H54 (cell line): Measurements from ENCODE around the gene ART4.

Source experiments
- DNase-seq: peaks from one replicate; pipeline ENCODE4 v3.0.0; 2011; ENCODE audit warnings: low spot score, mixed read lengths; ENCODE audit not compliant: insufficient read length
- FAIRE-seq: peaks from 3 replicates; lab custom pipeline; 2011; peaks lifted over from hg19 to GRCh38; lab: Jason Lieb, UNC
- POLR2A ChIP-seq: IDR thresholded peaks from 2 replicates; pipeline ENCODE4 v1.6.1; 2011; ENCODE audit warnings: low read depth, mild to moderate bottlenecking, low read length

Gene ART4

DNA sequence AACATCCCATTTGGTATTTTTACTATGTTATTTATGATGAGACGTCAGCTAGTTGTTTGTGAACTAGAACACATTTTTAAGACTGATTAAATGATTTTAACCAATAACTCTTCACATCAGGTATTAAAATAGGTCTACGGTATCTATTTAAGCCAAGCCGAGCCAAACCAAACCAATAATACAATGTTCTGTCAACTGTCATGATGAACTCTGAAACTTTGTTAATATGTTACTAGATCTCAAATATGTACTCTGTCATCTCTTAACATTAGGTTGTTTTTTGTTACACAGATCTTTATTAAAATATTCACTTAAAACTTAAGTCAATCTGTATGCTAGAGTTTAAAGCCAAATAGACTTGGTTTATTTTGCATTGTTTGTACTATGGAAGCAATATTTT lies 1.0 kb downstream of the ART4 start:
- TF ChIP-seq POLR2A = no peak
- DNase-seq (no peak), FAIRE-seq (no peak)

DNA sequence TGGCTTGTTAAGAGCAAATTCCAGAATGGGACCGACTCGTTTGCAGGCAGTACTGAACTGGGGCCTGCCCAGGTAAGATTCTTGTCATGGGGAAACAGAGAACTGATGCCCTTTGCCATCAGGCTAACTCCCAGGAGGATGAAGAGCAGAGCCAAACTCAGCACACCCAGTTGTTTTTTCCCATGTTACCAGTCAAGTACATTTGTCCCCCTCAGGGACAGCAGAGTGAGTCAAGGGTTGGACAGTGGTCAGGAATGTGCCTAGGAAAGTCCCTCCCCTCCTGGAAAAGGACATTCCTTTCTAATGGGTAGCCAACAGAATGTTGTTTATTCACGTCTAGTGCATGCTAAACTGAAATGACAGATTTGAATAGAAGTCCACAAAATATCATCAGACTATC lies 1.6 kb downstream of the ART4 start:
- TF ChIP-seq POLR2A = no peak
- DNase-seq (peak; percentile 19), FAIRE-seq (peak; percentile 92)

DNA sequence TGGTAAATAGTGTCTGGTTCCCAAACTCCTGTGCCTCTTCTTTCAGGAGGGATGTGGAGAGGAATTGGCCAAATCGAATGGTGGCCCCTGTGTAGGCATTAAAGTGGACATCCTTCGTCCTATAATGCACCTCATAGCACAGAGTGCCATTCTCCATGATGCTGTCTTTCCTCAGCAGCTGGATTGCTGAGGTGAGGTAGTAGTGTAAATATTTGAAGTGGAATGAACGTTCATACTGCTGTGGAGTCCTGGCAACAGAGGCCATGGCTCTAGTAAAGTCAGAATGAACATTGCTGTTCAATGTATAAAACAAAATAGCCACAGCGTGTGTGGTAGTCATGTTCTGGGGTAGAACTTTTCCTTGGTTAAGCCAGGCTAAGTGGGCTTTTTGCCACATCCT lies 2.7 kb downstream of the ART4 start:
- DNase-seq (no peak), FAIRE-seq (no peak)
- no peak for TF ChIP-seq POLR2A

DNA sequence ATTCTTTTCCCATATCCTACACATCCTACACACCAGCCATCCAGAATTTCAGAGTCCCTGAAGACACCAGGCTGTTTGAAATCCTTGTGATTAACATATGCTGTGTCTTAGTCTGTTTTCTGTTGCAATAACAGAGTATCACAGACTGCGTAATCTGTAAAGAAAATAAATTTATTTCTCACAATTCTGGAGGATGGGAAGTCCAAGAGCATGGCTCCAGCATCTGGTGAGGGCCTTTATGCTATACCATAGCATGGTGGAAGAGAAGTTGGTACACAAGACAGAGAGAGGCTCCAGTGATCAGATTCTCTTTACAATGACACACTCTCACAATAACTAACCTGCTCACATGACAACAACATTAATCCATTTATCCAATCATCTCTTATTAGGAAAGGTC lies 4.1 kb downstream of the ART4 start:
- FAIRE-seq (no peak), DNase-seq (no peak)
- no peak for TF ChIP-seq POLR2A

- DNase-seq = no peak
- no peak for TF ChIP-seq POLR2A
- FAIRE-seq = peak; percentile 96
Observed at GRCh38 chr12:14836336-14837210, 6.8 kb downstream of the ART4 start.

DNA sequence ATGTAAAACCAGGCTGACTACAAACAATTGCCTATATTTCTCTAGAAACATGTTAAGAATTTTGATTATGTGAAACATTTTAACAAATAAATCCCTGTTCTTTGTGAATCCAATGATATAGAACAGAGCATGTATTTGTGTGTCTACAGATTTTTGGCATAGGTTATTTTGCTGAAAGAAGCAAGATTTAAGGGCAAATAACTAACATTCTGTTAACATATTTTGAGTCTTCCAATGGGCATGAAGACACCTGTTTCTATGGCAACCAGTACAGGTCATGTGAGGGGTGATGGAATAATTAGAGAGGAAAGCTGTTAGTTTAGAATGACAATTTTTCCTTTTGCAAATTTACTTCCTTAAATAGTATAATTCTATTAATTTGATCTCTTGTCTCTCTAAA lies 8.8 kb downstream of the ART4 start:
- FAIRE-seq = no peak
- TF ChIP-seq POLR2A = no peak
- DNase-seq = no peak

DNA sequence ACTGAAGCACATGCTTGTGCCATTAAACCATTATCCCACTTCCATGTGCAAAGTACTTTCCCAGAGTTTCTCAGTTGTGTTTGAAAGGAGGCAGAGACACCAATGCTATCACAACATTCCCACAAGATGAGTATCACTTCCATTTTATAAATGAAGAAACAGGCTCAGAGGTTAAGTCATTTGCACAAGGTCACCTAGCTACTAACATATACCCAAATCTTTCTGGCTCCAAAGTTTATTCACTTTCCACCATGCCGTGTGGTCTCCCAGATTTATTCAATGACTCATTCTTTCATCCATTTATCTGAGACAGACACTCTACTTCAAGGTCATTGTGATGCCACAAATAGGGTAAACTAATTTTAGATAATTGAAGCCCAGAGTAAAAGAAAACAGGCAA lies 9.4 kb downstream of the ART4 start:
- DNase-seq (no peak), FAIRE-seq (peak; percentile 27)

DNA sequence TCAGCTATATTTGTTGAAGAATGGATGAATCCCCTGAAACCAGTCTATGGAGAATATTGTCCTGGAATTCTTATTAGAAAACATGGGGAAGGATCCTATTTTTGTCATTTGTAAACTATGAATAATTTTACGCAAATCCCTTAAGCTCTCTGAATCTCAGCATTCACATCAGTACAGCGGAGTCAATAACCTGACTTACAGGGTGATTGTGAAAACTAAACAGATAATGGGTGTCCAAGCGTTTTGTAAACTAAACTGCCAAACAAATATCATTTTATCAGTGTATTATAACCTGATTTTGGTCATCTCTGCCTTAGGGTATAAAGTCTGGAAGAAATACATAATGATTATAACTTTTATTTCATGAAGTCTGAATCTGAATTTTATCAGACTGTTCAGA lies 10.0 kb downstream of the ART4 start:
- DNase-seq (no peak), FAIRE-seq (no peak)
- no peak for TF ChIP-seq POLR2A

More for the DNA sequence above, 9.4 kb downstream of the ART4 start:
- TF ChIP-seq POLR2A = no peak

DNA sequence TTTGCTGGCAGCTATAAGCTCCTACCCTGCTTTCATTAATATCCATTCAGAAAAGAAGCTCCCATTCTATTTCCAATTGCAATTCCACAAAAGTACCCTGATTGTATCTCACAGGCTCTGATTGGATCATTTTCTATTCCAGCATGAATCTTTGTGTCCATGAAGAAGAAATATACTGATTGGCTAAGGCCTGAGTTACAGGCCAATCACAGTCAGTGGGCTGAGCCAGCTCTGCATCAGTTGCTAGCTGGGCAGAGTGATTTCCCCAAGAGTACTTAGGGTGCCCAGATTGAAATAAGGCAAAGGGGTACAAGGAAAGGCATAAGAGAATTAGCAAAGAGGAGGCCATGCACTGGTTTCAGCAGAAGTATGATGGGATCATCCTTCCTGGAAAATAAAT lies 14.4 kb downstream of the ART4 start:
- no peak for DNase-seq
- peak; percentile 36 for FAIRE-seq
- TF ChIP-seq POLR2A = no peak

GRCh38 chr12:14827043-14827442 lies 16.3 kb downstream of the ART4 start:
- DNase-seq (no peak), FAIRE-seq (no peak)
- TF ChIP-seq POLR2A = no peak

GRCh38 chr12:14826491-14826890 lies 16.8 kb downstream of the ART4 start:
- DNase-seq = no peak
- no peak for TF ChIP-seq POLR2A
- FAIRE-seq = no peak

GRCh38 chr12:14825256-14825655 lies 18.1 kb downstream of the ART4 start:
- TF ChIP-seq POLR2A = no peak
- DNase-seq (no peak), FAIRE-seq (no peak)

- DNase-seq (no peak), FAIRE-seq (peak; percentile 73)
- no peak for TF ChIP-seq POLR2A
Observed at GRCh38 chr12:14824012-14824634, 19.2 kb downstream of the ART4 start.

GRCh38 chr12:14814014-14814413 lies 29.3 kb downstream of the ART4 start, which contains the start of gene SMCO3:
Gene SMCO3, minus strand, starts transcription at chr12:14814182. Its CDS starts 7,502 bp downstream, at chr12:14806680.
- DNase-seq = no peak
- TF ChIP-seq POLR2A = no peak
- FAIRE-seq = no peak
